GM10248 (cell line): ENCODE measurements around the gene ZNF532.

ENCODE experiments used
- CTCF ChIA-PET: fragments of 300-600 bp; sonication (Branson Sonifier 250); formaldehyde crosslinking; extraction: SDS; loops from one replicate; lab custom pipeline; 2021; ENCODE audit warnings: antibody characterized with exemption; lab: Yijun Ruan, JAX
- POLR2A ChIA-PET: fragments of 350-650 bp; sonication (Branson Sonifier 250); formaldehyde crosslinking; extraction: SDS; loops from one replicate; lab custom pipeline; 2020; ENCODE audit warnings: antibody characterized with exemption; lab: Yijun Ruan, JAX
- DNase-seq: peaks from one replicate; pipeline ENCODE4 v3.0.0; 2012; ENCODE audit errors: extremely low spot score
- TF ChIP-seq, protein P1 (sequence below): IDR thresholded peaks from 2 replicates; pipeline ENCODE4 v1.5.1; 2012; ENCODE audit warnings: mild to moderate bottlenecking, low read depth; ENCODE audit errors: extremely low read depth, missing control alignments, control extremely low read depth

Gene ZNF532

DNA sequence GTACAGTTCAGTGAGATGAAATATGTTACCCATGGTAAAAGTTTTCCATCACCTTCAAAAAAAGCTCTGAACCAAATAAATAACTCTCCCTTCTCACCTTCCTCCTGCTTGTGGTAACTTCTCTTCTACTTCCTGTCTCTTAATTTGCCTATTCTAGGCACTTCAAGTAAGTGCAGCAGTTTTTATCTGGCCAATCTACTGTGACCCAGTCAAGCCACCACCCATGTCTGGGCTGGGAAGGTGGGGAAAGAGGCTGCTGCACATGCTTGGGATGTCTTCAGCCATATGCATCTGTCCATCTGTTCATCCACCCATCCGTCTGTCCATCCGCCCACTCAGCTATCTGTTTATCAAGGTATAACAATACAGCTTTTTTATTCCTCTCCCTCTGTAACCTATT is 31.6 kb downstream of the ZNF532 start:
- ChIA-PET POLR2A (no interaction called here), CTCF (interaction anchor here (3.7 kb wide), 1 partner anchor 17 kb away, joined by 10 read pairs; no protein-coding TSS in a partner anchor)
- peak; percentile 41 for DNase-seq
- TF ChIP-seq, protein P1, sequence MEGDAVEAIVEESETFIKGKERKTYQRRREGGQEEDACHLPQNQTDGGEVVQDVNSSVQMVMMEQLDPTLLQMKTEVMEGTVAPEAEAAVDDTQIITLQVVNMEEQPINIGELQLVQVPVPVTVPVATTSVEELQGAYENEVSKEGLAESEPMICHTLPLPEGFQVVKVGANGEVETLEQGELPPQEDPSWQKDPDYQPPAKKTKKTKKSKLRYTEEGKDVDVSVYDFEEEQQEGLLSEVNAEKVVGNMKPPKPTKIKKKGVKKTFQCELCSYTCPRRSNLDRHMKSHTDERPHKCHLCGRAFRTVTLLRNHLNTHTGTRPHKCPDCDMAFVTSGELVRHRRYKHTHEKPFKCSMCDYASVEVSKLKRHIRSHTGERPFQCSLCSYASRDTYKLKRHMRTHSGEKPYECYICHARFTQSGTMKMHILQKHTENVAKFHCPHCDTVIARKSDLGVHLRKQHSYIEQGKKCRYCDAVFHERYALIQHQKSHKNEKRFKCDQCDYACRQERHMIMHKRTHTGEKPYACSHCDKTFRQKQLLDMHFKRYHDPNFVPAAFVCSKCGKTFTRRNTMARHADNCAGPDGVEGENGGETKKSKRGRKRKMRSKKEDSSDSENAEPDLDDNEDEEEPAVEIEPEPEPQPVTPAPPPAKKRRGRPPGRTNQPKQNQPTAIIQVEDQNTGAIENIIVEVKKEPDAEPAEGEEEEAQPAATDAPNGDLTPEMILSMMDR, result no peak

DNA sequence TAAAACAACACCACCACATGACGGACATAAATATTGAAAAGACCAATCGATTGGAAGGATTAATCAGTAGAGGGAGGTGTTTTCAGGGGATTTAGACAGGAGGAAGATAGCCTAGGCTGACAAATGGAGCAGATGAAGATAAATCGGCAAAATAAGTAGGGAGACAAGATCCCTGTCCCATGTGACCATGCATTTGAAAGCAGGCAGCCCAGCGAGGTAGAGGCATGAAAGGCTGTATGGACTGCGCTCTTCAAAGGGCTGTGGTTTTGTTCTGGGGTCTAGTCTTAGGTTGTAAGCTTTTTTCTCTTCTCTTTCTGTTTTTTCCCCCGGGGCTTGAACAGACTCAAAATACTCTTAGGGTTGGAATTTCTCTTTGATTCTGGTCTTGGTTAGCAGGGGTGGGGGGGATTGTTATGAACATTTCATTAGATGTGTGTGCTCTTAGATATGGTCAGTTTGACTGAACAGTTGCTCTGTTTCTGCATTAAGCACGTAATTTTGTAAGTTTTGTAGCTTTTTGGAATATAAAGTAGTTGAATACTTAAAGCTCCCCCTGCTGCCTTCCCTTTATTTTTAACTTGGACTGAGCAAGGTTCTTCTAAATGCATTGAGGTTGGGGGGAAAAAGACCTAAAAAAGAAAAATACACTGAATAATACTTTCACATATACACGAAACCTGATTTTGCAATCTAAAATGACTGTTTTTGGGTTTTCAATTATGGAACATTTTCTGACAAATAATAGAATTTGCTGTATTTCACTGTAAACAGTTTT is 32.2 kb downstream of the ZNF532 start:
- TF ChIP-seq, protein P1, result no peak
- ChIA-PET CTCF (interaction anchor here (3.7 kb wide), 1 partner anchor 18 kb away, joined by 10 read pairs; no protein-coding TSS in a partner anchor), POLR2A (no interaction called here)
- DNase-seq, result no peak

DNA sequence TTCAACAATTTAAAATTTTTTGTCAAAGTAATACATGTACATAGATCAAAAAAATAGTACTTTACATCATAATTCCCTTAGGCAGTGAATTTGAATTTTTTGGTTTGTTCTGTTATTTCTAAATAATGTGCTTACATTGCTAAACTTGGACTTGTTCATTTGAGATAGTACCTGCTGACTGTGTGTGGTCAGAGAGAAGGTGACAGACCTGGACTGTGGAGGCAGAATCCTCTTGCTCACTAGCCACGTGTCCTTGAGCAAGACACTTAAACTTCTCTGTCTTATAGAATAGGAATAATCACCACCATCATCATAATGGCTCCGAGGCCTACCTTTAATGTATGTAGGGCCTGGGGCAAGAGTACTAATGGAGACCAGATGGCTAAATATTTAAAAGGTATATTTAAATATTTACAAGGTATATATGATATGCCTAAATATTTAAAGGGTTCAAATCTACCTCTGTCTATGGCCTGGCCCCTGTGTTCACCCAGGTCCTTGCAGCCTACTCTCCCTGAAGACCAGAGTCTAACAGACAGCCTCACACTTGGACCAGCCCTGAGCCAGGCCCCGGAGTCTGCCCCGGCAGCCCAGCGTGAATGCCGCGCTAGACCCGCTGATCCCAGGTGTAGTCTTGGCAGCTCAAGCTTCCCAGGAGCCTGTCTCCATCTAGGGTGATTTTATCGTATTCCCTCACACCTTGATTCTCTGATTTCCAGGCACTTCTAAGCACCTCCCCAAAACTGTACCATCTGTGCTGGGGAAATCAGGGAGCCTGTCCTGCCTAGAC is 33.5 kb downstream of the ZNF532 start:
- CTCF ChIA-PET, result no interaction called here
- TF ChIP-seq, protein P1, result no peak
- DNase-seq, result no peak
- POLR2A ChIA-PET, result no interaction called here

DNA sequence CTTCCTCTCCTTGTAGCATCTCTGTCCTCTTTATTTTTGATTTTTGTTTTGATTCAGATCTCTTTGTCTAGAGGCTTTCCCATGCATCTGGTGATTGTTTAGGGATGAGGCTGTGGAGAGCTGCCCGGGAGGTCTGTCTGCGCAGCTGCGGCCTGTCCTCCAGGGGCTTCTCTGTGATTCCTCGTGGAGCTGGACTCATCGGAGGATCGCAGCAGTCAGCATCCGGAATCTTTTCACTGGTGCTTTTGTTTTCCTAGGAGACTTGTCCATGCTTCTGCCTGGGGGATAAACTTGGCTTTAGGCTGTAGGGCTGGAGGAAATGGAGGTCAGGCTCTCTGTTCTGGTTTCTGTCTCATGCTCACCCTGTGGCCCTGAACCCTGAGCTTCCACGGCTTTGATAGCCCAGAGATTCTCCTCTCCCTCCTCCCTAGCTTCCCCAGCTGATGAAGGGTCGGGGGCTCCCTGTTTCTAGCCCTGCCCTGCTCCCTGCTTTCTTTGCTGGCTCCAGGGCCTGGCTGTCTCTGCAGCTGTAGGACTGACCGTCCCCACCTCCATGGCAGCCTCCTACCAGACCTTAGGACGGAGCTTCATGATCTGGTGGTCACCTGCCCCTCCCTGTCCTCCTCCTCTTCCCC is 35.5 kb downstream of the ZNF532 start:
- DNase-seq, result no peak
- TF ChIP-seq, protein P1, result no peak
- ChIA-PET CTCF (interaction anchor here (1.4 kb wide), 1 partner anchor 118 kb away, joined by 3 read pairs; no protein-coding TSS in a partner anchor), POLR2A (interaction anchor here (0.5 kb wide), 1 partner anchor 1273 kb away, joined by 3 read pairs; no protein-coding TSS in a partner anchor)

DNA sequence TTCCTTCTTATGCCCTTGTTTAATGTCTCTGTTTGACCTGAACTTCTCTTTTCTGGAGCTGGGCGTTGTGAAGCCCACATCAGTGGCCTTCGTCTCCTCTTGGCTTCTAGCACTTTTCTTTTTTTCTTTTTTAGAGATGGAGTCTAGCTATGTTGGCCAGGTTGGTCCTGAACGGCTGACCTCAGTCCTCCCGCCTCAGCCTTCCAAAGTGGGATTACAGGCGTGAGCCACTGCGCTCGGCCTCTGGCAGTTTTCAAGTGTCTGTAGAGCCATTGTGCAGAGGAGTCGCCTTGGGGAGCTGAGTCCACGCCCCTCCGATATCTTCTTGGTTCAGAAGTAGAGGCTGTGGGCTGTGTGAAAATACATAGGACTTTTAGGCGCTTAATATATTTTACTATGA is 36.5 kb downstream of the ZNF532 start:
- CTCF ChIA-PET, result no interaction called here

More for the DNA sequence above, 36.5 kb downstream of the ZNF532 start:
- POLR2A ChIA-PET, result no interaction called here
- DNase-seq, result no peak
- TF ChIP-seq, protein P1, result no peak
